Transverse colon (tissue), 4 donors: ENCODE data around the gene HADH. TPM values are rescaled to one million over a fixed set of nuclear protein-coding genes. Genes with fewer than 3 reads are reported as not detected.

Experiments
- DNase-seq: peaks from one replicate; pipeline ENCODE4 v3.0.0-alpha.2; 2019
- H3K27ac ChIP-seq, 4 donors: fragments of 200-600 bp; sonication (generic); 2 replicates each; pipeline ENCODE4 v1.5.1; 2016 to 2018; ENCODE audit warnings: inconsistent platforms in 4 of 4
- H3K27me3 ChIP-seq: fragments of 200-600 bp; sonication (generic); 2 replicates; pipeline ENCODE4 v1.5.1; 2017; ENCODE audit warnings: inconsistent platforms
- H3K36me3 ChIP-seq, 4 donors: fragments of 200-600 bp; sonication (generic); 2 replicates each; pipeline ENCODE4 v1.5.1; 2017 to 2019; ENCODE audit warnings: inconsistent platforms in 4 of 4
- H3K4me1 ChIP-seq, 4 donors: fragments of 200-600 bp; sonication (generic); 2 replicates each; pipeline ENCODE4 v1.5.1; 2017 to 2020; ENCODE audit warnings: inconsistent platforms in 4 of 4
- H3K4me3 ChIP-seq, 4 donors: fragments of 200-600 bp; sonication (generic); 1 replicate in 1 of 4; 2 replicates in 3 of 4; pipeline versions ENCODE4 v1.5.1 to v1.6.1; 2017 to 2019; ENCODE audit warnings: inconsistent platforms in 4 of 4
- H3K9me3 ChIP-seq, 2 donors: fragments of 200-600 bp; sonication (generic); 2 replicates each; pipeline ENCODE4 v1.5.1; 2017 to 2019; ENCODE audit warnings: inconsistent platforms in 2 of 2
- CTCF ChIP-seq, 5 experiments: fragments of 200-600 bp in 3 of 5; fragments of 450-650 bp in 2 of 5; sonication (generic) in 3 of 5; IDR thresholded peaks; 1 replicate in 2 of 5; 2 replicates in 3 of 5; pipeline ENCODE4 v1.5.1; 2016 to 2017; ENCODE audit warnings: antibody characterized with exemption in 5 of 5, inconsistent platforms in 3 of 5, mild to moderate bottlenecking in 2 of 5, moderate library complexity in 1 of 5
- EP300 ChIP-seq: sonication (generic); formaldehyde crosslinking; IDR thresholded peaks from one replicate; pipeline ENCODE4 v1.6.1; 2017; ENCODE audit warnings: antibody characterized with exemption, low read depth
- POLR2A ChIP-seq: fragments of 450-650 bp; IDR thresholded peaks from one replicate; pipeline ENCODE4 v1.6.1; 2016; ENCODE audit warnings: antibody characterized with exemption, mild to moderate bottlenecking, moderate library complexity
- POLR2AphosphoS5 ChIP-seq, 3 donors: sonication (generic); formaldehyde crosslinking; IDR thresholded peaks; one replicate each; pipeline ENCODE4 v1.6.1; 2016; ENCODE audit warnings: antibody characterized with exemption in 3 of 3
- WGBS, 2 donors: methylation state at CpG; one replicate each; pipeline ENCODE4 v1.1.5; 2018; ENCODE audit warnings: low coverage in 1 of 2; 5-methylcytosine and 5-hydroxymethylcytosine counted together
- in situ Hi-C, 4 donors: fragments of 200-750 bp; cut with MboI; loops; one replicate each; pipeline versions ENCODE4 v1.15.0 to v1.15.1; 2017; ENCODE audit warnings: low sequenced_read_pairs in 3 of 4, low pct_ligation_motif_present in 1 of 4, low pct_unique_long_range_greater_than_20kb in 1 of 4
- intact Hi-C: fragments of 100-400 bp; cut with DNase I; formaldehyde crosslinking; loops from one replicate; pipeline ENCODE4 v1.15.1; 2023; ENCODE audit warnings: low total_unique reads
- total RNA-seq, 4 donors: library from RNA; depleted of rRNA; stranded (reverse); fragments of >200 nt; gene quantifications; one replicate each; pipeline ENCODE4 v1.1.0, GENCODE V29; 2016

The HADH gene
- total RNA-seq, 4 donors from 2014 or later: 47.5 to 135 (median 117) TPM

GRCh38 chr4:108060686-108061321 is 71.1 kb downstream of the HADH start:
- no peaks in the 10 kb centered on the region for H3K36me3 ChIP-seq
- no peak overlapping the region for H3K4me3 ChIP-seq
- in situ Hi-C loops (no loop called here), intact Hi-C loops (no loop called here)
- no peak overlapping the region for H3K27ac ChIP-seq
- no peaks in the 10 kb centered on the region for H3K9me3 ChIP-seq
- TF ChIP-seq EP300 (no peak), CTCF (IDR thresholded peaks at IDR 0.05) (no peak), POLR2A (no peak), POLR2AphosphoS5 (IDR thresholded peaks at IDR 0.05) (no peak)
- H3K27me3 ChIP-seq: no peaks in the 10 kb centered on the region
- WGBS, 2 donors: 78 to 88% methylated on average over 5 of the region's 5 CpGs
- no peak for DNase-seq
- H3K4me1 ChIP-seq: no peaks in the 10 kb centered on the region

- Histone ChIP-seq H3K27ac (no peak overlapping the region), H3K36me3 (no peaks in the 10 kb centered on the region), H3K4me3 (no peak overlapping the region), H3K4me1 (peaks cover 0 to 6% (median 0%) of the 10 kb centered on the region in 4 donors), H3K9me3 (no peaks in the 10 kb centered on the region), H3K27me3 (no peaks in the 10 kb centered on the region)
- TF ChIP-seq CTCF (IDR thresholded peaks at IDR 0.05) (no peak), EP300 (no peak), POLR2A (no peak), POLR2AphosphoS5 (IDR thresholded peaks at IDR 0.05) (no peak)
- no peak for DNase-seq
- intact Hi-C loops: no loop called here
- in situ Hi-C loops: no loop called here
Measured at GRCh38 chr4:108068442-108068841, 78.8 kb downstream of the HADH start.

- no peak overlapping the region for H3K27ac ChIP-seq
- in situ Hi-C loops: no loop called here
- WGBS, 2 donors: 69% methylated on average over 1 of the region's 1 CpG
- H3K27me3 ChIP-seq: no peaks in the 10 kb centered on the region
- no peak for TF ChIP-seq POLR2AphosphoS5 (IDR thresholded peaks at IDR 0.05)
- no peak for TF ChIP-seq EP300
- TF ChIP-seq CTCF (IDR thresholded peaks at IDR 0.05): no peak
- no peak for TF ChIP-seq POLR2A
- no peaks in the 10 kb centered on the region for H3K36me3 ChIP-seq
- peaks cover 0 to 6% (median 0%) of the 10 kb centered on the region in 4 donors for H3K4me1 ChIP-seq
- intact Hi-C loops: no loop called here
- DNase-seq: no peak
- H3K9me3 ChIP-seq: no peaks in the 10 kb centered on the region
- no peak overlapping the region for H3K4me3 ChIP-seq
Measured at GRCh38 chr4:108070775-108071174, 81.1 kb downstream of the HADH start.

- no peak overlapping the region for H3K4me3 ChIP-seq
- H3K27ac ChIP-seq: peak overlapping the region in 1 of 4 donors; percentile 7
- no peaks in the 10 kb centered on the region for H3K9me3 ChIP-seq
- in situ Hi-C loops: no loop called here
- H3K36me3 ChIP-seq: no peaks in the 10 kb centered on the region
- TF ChIP-seq POLR2A (no peak), POLR2AphosphoS5 (IDR thresholded peaks at IDR 0.05) (no peak), CTCF (IDR thresholded peaks at IDR 0.05) (no peak), EP300 (no peak)
- intact Hi-C loops: no loop called here
- peaks cover 0 to 6% (median 0%) of the 10 kb centered on the region in 4 donors for H3K4me1 ChIP-seq
- H3K27me3 ChIP-seq: no peaks in the 10 kb centered on the region
- 17 to 23% methylated on average over 4 of the region's 4 CpGs for WGBS, 2 donors
- peak; percentile 46 for DNase-seq
Measured at GRCh38 chr4:108072300-108072699, 82.6 kb downstream of the HADH start.
